Fibroblast of mammary gland (primary cell): ENCODE measurements around the gene ZNF804A.

Source experiments
- DNase-seq: peaks from one replicate; pipeline ENCODE4 v3.0.0-alpha.2; 2010; ENCODE audit warnings: low read depth
- H3K4me3 ChIP-seq: 2 replicates; pipeline ENCODE4 v1.5.1; 2011; ENCODE audit warnings: low read depth, mild to moderate bottlenecking, low read length, moderate library complexity; ENCODE audit not compliant: control insufficient read depth
- TF ChIP-seq, protein P1 (sequence below): conservative IDR thresholded peaks from 2 replicates; pipeline ENCODE4 v1.5.1; 2011; ENCODE audit warnings: low read depth, low read length, inconsistent platforms; ENCODE audit not compliant: control insufficient read depth, insufficient read depth

The ZNF804A gene

DNA sequence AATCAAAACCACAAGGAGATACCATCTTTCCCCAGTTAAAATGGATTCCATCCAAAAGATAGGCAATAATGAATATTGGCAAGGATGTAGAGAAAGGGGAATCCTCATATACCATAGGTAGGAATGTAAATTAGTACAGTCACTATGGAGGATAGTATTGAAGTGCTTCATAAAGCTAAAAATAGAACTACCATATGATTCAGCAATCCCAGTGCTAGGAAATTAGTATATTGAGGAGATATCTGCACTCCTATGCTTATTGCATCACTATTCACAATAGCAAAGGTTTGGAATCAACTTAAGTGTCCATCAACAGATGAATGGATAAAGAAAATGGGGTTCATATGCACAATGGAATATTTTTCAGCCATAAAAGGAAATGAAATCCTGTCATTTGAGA lies 251.2 kb downstream of the ZNF804A start:
- DNase-seq: no peak
- TF ChIP-seq, protein P1, sequence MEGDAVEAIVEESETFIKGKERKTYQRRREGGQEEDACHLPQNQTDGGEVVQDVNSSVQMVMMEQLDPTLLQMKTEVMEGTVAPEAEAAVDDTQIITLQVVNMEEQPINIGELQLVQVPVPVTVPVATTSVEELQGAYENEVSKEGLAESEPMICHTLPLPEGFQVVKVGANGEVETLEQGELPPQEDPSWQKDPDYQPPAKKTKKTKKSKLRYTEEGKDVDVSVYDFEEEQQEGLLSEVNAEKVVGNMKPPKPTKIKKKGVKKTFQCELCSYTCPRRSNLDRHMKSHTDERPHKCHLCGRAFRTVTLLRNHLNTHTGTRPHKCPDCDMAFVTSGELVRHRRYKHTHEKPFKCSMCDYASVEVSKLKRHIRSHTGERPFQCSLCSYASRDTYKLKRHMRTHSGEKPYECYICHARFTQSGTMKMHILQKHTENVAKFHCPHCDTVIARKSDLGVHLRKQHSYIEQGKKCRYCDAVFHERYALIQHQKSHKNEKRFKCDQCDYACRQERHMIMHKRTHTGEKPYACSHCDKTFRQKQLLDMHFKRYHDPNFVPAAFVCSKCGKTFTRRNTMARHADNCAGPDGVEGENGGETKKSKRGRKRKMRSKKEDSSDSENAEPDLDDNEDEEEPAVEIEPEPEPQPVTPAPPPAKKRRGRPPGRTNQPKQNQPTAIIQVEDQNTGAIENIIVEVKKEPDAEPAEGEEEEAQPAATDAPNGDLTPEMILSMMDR: no peak
- no peak overlapping the region for H3K4me3 ChIP-seq

DNA sequence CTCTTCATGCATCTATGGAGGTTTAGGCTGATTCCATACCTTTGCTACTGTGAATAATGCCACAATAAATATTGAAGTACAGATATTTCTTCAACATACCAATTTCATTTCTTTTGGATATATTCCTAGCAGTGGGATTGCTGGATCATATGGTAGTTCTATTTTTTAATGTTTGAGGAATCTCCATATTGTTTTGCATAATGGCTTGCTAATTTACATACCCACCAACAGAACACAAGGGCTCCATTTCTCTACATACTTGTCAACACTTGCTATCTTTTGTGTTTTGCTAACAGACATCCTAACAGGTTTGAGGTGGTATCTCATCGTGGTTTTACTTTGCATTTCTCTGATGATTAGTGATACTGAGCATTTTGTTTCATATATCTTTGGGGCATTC lies 253.2 kb downstream of the ZNF804A start:
- DNase-seq: no peak
- H3K4me3 ChIP-seq: no peak overlapping the region
- TF ChIP-seq, protein P1: no peak

DNA sequence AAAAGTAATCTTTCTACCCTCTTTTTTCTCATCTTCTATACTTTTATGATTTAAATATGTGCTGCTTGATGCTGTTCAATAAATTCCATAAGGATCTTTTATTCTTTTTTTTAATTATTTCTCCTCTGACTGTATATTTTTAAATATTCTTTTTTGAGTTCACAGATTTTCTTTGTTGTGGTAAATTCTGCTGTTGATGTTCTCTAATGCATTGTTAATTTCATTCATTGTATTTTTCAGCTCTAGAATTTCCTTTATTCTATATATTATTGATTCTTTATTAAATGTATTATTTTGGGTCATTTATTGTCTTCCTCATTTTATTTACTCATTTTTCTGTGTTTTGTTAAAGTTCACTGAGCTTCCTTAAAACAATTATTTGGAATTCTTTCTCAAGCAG lies 260.9 kb downstream of the ZNF804A start:
- TF ChIP-seq, protein P1: no peak
- DNase-seq: no peak
- H3K4me3 ChIP-seq: no peak overlapping the region

DNA sequence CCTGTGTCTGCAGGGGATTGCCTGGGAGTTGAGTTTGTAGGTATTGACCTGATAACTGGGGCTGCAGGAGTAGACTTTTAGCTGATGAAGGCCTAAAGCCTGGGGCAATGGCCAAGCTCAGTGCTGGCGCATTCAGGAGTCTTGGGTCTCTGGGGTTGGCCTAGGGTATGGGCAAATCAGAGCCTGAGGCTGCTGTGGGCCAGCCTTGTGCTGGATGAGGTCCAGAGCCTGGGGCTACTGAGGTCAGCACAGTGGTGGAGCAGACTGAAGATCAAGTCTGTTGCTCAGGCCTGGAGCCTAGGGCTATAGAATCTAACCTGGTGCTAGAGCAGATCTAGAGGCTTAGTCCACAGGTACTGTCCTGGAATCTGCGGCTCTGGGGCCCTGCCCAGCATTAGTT lies 262.4 kb downstream of the ZNF804A start:
- DNase-seq: no peak
- no peak overlapping the region for H3K4me3 ChIP-seq
- TF ChIP-seq, protein P1: no peak

DNA sequence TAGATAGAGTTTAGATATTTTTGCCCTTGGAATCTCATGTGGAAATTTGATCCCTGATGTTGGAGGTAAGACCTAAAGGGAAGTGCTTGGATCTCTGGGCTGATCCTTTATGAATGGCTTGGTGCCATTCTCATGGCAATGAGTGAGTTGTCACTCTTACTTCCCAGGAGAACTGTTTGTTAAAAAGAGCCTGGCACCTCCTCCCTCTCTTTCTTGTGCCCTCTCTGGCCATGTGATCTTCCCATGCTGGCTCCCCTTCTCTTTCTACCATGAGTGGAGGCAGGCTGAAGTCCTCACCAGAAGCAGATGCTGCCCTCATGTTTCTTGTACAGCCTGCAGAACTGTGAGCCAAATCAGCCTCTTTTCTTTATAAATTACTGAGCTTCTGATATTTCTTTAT lies 276.9 kb downstream of the ZNF804A start:
- TF ChIP-seq, protein P1: no peak

DNA sequence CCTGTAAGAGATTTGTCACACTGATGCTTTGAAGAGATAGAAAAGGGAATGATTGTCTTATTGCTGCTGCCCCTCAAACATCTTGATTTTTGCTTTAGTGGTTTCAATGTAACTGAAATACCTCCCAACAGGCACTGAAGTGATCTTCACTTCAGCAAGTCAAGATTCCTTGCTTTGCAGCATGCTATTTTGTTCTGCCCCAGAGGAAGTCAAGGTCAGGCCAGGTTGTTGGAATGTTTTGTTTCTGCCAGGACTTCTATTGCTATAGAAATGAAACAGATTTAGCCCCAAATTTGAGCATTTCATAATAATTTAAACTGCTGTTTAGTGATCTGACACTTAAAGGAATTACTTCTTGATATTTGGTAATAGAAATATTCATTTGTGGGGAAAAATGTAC lies 277.6 kb downstream of the ZNF804A start:
- DNase-seq: no peak
- TF ChIP-seq, protein P1: no peak
- H3K4me3 ChIP-seq: no peak overlapping the region

More for the DNA sequence above, 276.9 kb downstream of the ZNF804A start:
- no peak overlapping the region for H3K4me3 ChIP-seq
- no peak for DNase-seq

DNA sequence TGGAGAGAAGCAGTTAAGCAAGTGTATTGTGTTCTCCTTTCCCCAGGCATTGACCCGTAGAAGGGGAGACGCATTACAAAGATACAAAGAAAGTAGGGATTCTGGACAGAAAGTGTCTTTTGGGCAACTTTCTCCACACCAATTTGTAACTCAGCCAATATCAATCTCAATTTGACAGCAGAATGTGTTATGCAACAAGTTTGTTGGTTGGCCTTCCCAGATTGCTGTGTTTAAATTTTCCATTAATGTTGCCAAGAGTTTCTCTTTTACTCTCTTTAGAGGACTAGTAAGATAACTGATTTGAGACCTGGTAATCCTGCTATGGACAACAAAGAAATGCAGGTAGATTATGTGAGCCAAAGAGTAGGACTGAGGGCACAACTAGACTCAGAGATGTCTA lies 279.6 kb downstream of the ZNF804A start:
- DNase-seq: no peak
- TF ChIP-seq, protein P1: no peak
- no peak overlapping the region for H3K4me3 ChIP-seq
